PC-9 (cell line): ENCODE measurements around the gene ENTR1.

Source experiments
- EZH2 ChIP-seq: fragments of 200-600 bp; sonication (generic); IDR thresholded peaks from 2 replicates; pipeline ENCODE4 v1.8.0; 2017; ENCODE audit warnings: antibody characterized with exemption, low read depth
- TF ChIP-seq, protein P1 (sequence below): fragments of 200-600 bp; sonication (generic); conservative IDR thresholded peaks from 2 replicates; pipeline ENCODE4 v1.6.1; 2017; ENCODE audit warnings: mixed run types, antibody characterized with exemption, mild to moderate bottlenecking, moderate library complexity

DNA sequence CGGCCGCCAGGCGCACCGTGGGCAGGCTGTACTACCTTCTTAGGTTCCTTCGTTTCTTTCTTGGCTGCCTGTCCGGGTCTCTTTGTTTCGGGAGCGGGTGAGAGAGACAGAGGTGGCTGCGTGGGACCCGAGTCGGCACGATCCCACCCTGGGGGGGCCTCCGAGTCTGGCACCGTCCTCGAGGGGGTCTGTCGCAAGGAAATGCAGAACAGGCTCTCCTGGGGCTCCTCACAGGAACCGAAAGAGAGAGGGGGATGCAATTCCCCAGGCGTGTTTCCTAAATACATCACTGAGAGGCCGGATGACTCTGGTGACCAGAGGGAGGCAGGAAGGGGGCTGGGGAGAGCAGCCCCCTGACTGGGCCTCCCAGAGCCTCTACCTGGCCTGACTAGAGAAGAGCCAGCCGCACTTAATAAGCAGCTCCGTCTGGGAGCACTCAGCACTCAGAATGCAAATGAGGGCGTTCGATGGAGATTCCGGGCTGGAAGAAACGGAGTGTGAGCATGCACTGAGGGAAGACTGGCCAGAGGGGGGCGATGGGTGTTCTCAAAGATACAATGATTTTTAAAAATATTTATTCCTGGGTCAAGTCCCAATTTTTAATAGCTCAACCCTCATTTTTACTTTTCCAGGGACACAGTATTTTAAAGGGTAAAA lies 40.9 kb upstream of the ENTR1 start:
- TF ChIP-seq, protein P1, sequence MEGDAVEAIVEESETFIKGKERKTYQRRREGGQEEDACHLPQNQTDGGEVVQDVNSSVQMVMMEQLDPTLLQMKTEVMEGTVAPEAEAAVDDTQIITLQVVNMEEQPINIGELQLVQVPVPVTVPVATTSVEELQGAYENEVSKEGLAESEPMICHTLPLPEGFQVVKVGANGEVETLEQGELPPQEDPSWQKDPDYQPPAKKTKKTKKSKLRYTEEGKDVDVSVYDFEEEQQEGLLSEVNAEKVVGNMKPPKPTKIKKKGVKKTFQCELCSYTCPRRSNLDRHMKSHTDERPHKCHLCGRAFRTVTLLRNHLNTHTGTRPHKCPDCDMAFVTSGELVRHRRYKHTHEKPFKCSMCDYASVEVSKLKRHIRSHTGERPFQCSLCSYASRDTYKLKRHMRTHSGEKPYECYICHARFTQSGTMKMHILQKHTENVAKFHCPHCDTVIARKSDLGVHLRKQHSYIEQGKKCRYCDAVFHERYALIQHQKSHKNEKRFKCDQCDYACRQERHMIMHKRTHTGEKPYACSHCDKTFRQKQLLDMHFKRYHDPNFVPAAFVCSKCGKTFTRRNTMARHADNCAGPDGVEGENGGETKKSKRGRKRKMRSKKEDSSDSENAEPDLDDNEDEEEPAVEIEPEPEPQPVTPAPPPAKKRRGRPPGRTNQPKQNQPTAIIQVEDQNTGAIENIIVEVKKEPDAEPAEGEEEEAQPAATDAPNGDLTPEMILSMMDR = no peak
- no peak for TF ChIP-seq EZH2
